Measurements from ENCODE around the gene SNAPC3.
"Not testable (repeated sequence)": the region's sequence is repeated elsewhere in the genome, so short reads cannot be mapped to it uniquely, and the experiment has no call there.

Gene SNAPC3

DNA sequence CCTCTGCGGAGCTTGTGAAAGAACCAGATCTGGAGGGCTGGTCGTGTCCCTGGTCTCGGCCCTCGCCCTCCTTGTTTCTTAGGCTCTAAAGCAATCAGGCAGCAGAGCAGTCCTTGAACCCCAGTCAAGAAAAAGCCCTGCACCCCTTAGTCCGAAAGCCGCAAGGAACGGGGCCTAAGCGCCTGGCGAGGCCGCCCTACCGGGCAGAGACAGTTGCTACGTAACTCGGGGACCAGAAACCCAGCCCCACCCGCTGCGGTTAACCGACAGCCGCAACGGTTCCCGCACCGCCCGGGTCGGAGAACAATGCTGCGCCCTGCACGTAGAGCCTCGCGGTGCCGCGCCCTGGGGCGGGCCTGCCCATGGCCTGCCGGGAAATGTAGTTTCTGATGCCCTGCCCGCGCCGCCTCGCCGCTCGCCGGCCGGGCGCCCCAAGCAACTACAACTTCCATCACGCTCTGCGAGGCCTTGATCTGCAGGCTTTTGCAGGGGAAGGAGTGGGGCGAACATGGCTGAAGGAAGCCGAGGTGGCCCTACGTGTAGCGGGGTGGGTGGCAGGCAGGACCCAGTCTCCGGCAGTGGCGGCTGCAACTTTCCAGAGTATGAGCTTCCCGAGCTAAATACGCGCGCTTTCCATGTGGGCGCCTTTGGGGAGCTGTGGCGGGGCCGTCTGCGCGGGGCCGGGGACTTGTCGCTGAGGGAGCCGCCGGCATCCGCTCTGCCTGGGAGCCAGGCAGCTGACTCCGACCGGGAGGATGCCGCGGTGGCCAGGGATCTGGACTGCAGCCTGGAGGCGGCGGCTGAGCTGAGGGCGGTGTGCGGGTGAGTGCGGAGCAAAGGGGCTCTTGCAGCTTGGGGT is at the start of gene SNAPC3:
Gene SNAPC3 (plus strand): TSS at position 505 of the 859 bp plus-strand sequence. CDS start 4 bp downstream, at position 509.
- DNase-seq, result peak; percentile 94

DNA sequence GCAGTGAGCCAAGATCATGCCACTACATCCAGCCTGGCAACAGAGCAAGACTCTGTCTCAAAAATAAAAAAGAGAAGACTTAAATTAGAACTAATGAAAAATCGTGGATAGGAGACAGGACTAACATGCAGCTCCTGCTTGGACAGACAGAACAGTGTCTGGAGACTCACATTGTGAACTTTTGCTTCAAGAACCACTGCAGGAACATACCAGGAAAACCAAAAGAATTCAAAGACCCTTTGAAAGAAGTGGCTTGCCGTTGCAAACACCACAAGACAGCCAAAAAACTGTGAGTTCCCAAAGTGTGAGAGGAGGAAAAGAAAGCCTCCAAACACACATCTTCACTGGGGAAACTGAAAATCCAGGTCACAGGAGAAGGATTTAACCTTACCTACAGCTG is 48.8 kb upstream of the SNAPC3 start:
- peak; percentile 26 for DNase-seq

DNA sequence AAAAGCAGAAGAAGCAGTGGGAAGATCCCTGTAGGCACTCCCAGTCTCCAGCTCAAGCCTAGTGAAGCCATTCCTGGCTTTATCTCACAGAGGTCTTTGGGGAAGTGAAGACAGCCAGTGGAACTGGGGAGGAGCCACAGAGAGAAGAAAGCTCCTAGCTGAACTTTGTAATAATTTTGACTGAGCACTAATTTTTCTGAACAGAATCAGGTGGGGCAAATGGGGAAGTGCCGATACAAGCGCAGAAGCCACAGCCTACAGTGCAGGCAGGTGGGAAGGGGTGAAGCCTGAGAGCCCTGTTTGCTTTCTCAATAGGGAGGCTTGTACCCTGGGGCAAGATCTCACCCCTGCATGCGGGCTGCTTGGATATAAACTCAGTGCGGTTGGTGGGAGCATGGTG is 48.4 kb upstream of the SNAPC3 start:
- no peak for DNase-seq

DNA sequence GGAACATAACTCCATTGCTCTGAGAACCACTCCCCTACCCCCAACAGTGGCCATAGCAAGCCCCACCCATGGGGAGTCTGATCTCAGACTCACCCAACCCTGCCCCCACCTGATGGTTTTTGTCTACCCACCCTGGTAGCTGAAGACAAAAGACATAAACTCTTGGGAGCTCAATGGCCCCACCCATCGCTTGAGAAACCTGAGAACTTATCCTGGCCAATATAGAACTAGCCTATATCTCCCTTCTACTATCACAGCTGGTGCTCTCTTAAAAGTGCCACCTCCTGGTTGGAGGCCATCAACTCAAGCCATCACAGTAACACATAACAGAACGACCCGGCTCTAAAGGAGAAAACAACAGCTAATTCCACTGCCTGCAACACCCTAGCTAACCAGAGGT is 47.9 kb upstream of the SNAPC3 start:
- no peak for DNase-seq

DNA sequence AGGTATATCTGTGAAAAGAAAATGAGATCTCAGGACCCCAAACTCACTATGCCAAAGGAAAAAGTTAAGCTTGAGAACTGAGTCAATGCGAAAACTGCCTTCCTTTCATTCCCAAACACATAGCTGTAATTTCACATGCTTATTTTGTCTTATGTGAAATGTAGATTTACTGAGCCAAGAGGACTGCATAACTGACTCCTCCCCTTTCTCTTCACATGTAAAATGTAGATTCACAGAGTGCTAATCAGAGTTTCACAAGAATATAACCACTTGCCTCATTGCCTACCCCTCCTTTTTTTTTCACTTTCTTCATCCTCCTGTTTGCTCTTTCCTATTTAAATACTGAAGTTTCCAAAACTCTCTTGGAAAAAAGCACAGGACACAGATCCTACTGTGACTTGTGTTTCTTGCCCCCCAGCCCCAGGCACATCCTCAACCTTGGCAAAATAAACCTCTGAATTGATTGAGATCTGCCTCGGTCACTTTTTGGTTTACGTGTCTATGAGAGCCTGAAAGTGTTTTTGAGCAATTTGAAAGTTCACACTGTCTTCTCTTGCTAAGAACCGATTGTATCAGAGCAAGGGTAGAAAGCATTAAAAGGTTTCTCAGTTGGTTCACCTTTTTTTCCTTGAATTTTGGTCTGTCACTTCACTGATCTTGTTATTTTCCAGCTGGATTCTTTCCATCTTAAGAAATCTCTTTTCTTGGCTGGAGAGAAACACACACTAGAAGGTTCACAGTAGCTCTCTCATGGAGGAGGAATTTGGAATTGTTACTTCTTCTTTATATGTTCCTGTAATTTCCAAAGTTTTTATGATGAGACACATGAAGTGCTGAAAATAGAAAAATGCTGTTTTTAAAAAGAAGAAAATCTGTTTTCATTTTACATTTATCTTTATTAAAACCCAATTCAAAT is 44.8 kb upstream of the SNAPC3 start:
- no peak for DNase-seq

DNA sequence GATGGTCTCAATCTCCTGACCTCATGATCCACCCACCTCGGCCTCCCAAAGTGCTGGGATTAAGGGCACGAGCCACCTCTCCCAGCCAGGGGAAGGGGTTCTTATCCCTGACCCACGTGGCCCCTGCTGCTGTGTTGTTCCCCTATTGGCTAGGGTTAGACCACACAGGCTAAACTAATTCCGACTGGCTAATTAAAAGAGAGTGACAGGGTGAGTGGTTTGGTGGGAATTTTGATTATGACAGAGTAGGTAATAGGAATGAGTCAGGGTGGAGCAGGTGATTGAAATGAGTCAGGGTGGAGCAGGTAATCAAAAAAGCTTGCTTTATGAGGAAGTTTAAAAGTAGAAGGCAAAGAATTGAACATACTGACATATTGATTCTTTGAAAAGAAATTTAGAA is 43.4 kb upstream of the SNAPC3 start:
- DNase-seq, result not testable (repeated sequence)

DNA sequence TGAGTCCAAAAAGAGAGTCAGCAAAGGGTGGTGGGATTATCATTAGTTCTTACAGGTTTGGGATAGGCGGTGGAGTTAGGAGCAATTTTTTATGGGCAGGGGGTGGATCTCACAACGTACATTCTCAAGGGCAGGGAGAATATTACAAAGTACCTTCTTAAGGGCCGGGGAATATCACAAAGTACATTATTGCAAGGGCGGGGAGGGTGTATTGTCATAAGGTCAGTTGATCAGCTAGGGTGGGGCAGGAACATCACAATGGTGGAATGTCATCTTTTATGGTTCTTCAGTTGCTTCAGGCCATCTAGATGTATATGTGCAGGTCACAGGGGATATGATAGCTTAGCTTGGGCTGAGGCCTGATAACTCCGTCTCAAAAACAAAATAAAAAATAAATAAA is 42.8 kb upstream of the SNAPC3 start:
- not testable (repeated sequence) for DNase-seq

DNA sequence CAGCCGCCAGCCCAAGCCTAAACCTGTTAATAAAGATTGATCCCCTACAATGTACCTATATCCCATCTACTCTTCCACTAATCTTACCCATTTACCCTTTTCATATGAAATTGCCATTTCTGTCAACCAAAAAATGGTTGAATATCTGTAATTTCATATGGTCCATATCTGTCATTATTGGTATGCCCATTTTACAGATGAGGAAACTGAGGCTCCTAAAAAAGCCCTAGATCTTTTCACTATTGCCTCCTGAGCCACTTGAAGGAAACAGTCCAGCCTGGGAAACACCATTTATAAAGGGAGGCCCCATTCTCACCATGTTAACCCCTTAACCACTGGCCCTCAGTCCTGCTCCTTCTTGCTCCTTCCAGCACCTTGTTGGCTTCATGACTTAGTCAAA is 41.2 kb upstream of the SNAPC3 start:
- no peak for DNase-seq

DNA sequence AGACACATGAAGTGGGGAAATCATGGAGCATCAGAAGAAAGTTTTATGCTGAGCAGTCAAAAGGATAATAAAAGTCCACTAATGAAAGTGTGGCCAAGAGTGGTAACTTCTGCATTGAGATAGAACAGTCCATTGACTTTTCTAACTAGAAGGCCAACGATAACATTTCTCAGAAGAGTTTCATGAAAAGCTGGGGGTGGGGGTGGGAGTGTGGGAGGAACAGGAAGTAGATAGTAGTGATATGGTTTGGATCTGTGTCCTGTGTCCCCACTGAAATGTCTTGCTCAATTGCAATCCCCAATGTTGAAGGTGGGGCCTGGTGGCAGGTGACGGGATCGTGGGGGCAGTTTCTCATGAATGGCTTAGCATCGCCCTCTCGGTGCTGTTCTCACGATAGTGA is 36.2 kb upstream of the SNAPC3 start:
- no peak for DNase-seq

DNA sequence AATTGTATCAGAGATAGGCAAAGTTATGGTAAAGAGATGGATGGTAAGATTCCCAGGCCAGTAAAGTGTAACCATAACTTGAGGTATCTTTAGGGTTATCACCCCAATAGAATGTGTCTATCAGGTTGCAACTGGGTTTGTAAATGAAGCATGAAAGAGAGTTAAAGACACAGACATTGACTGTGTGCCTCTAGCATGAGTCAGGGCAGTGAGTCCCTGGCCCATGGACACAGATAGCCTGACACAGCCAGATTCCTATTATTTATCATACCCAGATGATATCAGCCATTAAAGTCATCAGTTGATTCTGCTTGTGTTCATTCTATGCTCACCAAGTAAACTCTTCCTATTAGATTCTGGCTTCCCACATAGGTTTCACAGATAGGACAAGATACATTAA is 33.5 kb upstream of the SNAPC3 start:
- DNase-seq, result no peak

DNA sequence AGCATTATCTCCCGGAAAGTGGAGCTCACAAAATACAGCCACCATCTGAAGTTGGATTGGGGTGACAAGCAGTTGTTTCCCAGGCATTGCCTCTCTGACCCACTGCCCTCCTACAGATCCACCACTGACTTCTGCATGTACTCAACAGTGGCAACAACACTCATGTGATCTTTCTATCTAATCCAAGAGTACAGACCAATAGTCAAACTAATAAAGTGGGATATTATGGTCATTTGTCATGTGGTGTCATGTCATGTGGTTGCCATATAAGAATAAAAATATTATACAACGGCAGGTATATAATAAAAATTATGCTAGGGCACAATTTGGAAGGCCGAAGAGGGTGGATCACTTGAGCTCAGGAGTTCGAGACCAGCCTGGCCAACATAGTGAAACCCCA is 33.0 kb upstream of the SNAPC3 start:
- no peak for DNase-seq

DNA sequence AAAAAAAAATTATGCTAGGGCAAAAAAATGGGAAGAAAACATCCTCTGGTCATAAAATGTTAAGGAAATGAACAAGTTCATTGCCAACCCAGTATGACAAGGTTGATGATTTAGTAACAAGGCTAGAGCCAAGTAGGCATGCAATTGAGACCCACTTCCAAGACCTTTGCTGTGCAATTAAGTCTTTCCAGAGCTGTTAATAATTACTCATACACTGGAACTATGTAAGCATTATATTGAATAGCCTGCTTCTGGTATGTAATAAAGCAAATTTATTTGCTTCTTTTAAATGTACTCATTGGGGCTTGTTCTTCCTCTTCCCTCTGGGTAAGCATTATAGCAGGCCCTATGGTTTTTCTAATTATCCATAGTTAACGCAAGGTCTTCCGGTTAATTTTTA is 32.5 kb upstream of the SNAPC3 start:
- no peak for DNase-seq

DNA sequence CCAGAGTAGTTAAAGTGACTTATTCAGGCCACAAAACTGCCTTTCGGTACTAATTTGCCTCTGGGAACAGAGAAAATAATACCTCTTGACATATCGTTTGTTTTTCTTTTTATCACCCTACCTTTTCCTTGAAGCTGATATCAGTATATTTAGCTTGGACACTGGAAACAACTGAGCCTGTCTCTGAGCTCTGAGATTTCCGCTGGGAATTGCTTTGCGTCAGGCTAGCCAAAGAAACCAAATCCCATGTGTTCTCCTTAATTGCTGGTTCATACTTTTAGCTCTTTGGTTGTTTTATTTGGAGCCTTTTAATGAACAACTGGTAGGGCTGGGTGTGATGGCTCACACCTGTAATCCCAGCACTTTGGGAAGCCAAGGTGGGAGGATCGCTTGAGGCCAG is 30.3 kb upstream of the SNAPC3 start:
- DNase-seq, result no peak

DNA sequence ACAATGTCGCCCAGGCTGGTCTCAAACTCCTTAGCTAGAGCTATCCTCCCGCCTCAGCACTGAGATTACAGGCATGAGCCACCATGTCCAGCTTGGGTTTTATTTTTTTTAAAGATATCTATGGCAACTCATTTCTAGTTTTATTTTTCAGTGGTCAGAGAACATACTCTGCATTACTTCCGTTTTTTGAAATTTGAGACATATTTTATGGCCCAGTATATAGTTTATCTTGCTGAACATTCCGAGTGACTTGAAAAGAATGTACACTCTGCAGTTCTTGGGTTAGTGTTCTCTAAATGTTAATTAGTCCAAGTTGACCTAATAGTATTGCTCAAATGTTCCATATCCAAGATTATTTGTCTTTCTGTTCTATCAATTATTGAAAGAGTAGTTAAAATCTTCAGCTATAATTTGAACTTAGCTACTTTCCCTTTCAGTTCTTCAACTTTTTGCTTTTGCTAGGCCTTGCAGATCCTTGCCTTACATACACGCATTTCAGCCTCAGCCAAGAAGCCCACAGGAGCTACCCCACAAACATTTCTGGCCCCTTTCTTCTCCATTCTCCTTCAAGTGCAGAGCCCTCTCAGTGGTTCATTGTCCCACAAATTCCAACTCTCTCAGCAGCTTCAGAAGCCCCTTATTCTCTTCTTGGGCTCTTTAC is 22.3 kb upstream of the SNAPC3 start:
- peak; percentile 8 for DNase-seq

DNA sequence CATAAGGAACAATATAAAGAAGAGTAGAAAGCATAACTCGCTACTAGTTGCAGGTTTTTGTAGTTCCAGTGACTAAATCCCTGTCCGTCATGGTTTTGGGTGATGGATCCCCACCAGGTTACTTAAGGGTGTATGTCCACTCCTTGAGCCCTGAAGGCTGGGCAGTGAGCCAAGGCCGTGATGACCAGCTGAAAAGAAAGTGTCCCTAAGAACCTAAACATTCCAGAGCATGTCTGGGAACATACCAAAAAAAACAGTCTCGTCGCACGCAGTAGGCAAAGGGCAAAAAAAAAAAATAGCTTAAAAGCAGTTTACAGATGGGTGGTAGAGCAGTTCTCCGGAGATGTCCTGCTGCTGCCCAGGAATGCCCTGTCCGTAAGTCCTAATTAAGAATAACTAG is 21.4 kb upstream of the SNAPC3 start:
- no peak for DNase-seq

DNA sequence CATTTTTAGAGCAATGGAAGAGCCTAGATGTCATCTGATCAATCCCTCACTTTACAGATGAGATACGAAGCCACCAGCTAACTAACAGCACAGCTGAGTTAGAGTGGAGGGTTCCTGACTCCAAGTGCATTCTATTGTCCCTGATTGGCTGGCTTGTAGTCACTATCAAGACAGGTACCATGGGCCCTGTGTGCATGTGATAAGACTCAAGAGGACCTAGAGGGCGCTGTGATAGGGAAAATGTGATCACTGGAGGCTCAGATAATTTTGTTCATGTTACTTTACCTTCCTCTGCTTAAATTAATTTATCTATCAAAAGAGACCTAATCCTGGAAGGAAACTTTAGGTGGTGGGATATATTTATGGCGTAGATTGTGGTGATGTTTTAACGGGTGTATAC is 19.5 kb upstream of the SNAPC3 start:
- DNase-seq, result no peak

DNA sequence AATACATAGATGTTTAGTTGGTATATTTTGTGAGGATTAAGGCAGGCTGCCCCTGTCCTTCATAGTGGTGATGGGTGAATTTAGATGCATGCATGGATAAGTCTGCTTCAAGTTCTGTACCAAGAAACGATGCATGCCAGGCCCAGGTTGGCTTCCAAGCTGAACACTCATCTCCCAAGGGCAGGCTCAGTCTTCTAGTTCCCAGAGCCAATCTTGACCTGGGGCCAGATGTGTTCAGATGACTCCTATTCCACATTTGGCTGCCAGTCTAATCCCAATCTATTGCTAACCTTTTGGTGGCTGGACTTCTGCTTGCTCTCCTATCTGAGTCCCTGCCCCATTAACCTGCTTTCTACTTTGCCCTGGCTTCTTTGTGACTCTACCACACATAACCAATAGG is 18.5 kb upstream of the SNAPC3 start:
- DNase-seq, result no peak

DNA sequence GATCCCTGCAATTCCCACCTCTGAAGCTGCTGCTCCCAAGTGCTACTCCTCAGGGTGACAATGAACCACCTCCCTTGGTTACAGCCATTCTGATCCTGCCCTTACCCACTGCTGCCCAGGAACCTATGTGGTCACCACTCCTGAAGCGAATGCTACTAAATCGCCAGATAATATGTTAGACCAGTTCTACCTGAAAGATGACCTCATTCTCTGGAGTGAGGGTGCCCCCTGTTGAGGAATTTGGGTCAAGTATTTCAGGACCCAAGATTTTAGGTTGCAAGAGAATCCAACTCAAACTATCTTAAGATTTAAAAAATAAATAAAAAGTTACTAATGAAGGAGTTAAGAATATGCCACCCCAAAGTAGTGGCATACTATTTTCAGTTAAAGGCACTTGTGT is 5.8 kb upstream of the SNAPC3 start:
- peak; percentile 30 for DNase-seq

DNA sequence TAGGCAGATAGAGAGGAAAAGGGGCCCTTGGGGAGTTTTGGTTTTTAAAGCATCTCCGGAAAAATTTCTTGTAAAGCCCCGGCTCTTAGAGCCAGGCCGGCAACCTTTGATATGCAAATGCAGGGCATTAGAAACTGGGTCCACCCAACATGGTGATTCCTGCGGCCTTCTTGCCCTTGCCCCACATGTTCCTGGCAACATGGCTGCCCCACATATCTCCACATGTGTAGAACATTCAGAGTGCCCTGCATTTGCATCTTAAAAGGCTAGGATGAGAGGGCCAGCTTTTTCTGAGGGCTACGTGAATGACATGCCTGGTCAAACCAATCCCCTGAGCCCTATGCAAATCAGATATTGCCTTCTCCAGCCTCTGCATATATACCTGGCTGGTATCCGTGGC is 5.0 kb upstream of the SNAPC3 start:
- no peak for DNase-seq

DNA sequence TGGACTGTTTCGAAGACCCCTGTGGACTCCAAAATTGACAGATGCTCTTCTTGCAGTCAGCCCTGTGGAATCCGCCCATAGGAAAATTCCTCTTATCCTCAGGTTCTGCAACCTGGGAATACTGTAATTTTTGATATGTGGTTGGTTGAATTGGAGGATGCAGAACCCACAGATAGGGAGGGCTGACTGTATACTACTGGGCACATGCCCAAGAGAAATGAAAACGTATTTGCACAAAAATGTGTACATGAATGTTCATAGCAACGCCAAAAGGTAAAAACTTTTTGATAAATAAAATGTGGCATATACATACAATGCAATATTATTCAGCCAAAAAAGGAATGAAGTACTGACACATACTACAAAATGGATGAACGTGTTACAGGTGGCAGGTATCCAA is 1.9 kb upstream of the SNAPC3 start:
- peak; percentile 22 for DNase-seq

DNA sequence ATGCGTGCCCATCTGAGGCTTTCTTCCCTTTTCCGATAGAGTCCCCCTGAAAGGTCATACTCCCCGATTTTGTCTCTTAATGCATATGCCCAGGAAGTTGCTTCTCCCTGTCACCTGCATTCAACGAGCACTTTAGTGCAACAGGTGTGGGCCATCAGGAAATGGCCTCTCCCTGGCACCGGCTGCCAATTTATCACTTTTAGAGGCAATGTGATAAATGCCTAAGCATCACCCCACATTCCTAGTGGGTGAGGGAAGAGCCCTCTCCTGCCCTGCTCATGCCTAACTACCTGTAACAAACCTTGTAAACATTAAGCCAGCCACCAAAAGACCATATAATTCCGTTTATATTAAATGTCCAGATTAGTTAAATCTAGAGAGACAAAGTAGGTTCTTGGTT is 1.1 kb upstream of the SNAPC3 start:
- no peak for DNase-seq

DNA sequence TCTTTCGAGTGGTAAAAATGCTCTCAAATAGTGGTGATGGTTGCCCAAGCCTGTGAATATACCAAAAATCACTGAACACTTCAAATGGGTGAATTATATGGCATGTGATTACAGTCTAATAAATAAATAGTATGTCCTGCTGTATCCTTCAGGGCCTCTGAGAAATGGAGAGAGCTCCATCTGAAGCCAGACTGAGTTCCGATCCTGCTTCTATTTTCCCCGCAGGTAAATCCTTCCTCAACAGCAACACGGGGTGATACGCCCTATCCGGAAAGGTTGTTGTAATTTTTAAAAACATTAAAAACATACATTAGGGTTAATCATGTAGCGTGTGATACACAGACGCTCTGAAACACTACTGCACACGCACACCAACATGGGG is 695 bp upstream of the SNAPC3 start:
- DNase-seq, result no peak

DNA sequence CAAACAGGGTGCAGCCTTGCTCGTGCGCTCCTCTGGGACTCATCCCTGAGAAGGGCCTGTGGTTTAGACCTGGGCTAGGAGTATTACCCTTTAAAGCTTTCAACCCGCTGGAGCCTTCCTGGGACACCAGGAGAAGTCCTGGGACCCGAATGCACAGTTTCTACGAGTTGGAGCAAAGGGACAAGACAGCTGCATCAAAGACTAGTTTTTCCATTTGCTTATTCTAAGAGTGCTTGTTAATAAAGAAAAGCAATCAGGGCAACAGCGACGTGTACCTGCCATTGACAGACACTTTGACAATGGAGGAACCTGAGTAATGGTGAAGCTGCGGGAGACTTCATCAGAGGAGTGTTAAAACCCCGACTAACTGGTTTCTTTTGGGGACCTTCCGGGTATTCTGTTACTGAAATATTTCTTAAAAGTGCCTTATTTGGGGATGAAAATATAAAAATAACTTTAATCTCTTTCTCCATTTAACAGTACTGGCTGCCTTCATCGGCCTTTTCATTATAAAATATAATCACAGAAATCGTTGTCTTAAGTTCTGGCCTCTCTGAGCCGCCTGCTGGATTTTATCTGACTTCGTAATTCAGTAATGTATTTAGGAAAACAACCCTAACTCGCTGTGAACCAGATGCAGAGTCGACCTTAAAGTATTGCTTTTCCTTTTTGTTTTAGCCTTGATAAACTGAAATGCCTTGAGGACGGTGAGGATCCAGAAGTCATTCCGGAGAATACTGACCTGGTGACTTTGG is 732 bp downstream of the SNAPC3 start:
- DNase-seq, result peak; percentile 23

Data from fibroblast of skin of right quadriceps (primary cell).